GM10266 (cell line): Measurements from ENCODE around the gene SLC9A6.

Experiments
- DNase-seq: peaks from one replicate; pipeline ENCODE4 v3.0.0; 2012; ENCODE audit errors: extremely low spot score
- TF ChIP-seq, protein P1 (sequence below): IDR thresholded peaks from 2 replicates; pipeline ENCODE4 v1.5.1; 2012; ENCODE audit warnings: mild to moderate bottlenecking, low read depth; ENCODE audit not compliant: control insufficient read depth, insufficient read depth; ENCODE audit errors: missing control alignments

The SLC9A6 gene

DNA sequence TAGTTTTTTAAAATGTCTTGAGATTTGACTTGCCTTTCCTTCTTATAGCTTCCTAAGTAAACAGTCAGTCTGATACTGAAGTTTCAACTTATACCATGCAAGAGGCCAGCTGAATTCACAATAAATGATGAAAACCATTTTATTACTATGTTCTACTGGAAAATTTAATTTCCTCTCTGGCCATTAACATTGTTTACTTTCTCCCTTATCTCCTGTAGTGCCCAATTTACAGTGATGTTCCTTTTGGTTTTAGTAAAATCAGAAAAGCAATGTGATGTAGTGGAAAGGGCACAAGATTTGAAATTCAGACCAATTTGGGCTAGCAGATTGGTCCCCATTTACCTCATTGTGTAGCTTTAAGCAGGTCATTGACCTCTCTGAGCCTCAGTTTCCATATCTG is 54.2 kb downstream of the SLC9A6 start:
- TF ChIP-seq, protein P1, sequence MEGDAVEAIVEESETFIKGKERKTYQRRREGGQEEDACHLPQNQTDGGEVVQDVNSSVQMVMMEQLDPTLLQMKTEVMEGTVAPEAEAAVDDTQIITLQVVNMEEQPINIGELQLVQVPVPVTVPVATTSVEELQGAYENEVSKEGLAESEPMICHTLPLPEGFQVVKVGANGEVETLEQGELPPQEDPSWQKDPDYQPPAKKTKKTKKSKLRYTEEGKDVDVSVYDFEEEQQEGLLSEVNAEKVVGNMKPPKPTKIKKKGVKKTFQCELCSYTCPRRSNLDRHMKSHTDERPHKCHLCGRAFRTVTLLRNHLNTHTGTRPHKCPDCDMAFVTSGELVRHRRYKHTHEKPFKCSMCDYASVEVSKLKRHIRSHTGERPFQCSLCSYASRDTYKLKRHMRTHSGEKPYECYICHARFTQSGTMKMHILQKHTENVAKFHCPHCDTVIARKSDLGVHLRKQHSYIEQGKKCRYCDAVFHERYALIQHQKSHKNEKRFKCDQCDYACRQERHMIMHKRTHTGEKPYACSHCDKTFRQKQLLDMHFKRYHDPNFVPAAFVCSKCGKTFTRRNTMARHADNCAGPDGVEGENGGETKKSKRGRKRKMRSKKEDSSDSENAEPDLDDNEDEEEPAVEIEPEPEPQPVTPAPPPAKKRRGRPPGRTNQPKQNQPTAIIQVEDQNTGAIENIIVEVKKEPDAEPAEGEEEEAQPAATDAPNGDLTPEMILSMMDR, result no peak
- no peak for DNase-seq

DNA sequence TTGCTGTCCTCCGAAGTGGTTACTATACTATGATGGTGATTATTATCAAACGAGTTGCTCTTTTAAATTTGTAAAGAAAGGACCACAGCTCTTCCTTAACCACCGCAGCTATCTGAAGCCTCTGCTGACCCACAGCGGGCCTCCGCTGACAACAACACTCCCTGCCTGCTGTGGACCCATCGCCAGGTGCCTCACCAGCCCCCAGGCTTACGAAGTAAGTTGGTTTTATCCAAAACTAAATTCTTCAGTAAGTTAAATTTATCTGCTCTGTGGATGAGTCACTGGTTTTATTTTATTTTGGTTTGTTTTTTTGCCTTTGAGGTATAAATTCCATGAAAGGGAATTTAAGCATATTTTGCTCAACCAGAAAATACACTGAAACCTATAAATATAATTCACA is 54.7 kb downstream of the SLC9A6 start:
- no peak for DNase-seq
- TF ChIP-seq, protein P1, result no peak

DNA sequence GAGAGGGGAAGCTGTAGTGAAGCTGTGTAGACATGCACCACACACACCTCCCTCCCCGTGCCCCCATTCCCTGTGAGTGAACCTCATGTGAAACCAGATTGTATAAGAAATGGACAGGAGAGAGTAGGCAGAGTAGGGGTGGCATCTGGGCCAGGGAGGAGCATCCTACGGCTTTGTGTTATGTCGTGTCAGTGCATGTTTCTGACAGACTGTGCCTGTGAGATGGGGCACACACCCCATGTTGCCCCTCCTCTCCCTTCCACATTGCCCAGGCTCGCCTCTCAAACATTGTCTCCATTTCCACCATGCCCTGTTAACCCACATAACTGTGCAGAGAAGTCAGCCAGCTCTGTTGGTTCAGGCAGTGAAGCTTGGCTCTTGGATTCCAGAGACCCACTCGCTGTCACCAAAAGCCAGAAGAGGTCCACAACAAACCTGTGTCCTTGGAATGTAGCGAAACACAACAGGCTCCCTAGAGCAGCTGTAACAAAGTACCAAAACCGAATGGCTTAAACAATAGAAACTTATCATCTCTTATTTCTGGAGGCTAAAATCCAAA is 56.1 kb downstream of the SLC9A6 start:
- DNase-seq, result no peak
- TF ChIP-seq, protein P1, result no peak

DNA sequence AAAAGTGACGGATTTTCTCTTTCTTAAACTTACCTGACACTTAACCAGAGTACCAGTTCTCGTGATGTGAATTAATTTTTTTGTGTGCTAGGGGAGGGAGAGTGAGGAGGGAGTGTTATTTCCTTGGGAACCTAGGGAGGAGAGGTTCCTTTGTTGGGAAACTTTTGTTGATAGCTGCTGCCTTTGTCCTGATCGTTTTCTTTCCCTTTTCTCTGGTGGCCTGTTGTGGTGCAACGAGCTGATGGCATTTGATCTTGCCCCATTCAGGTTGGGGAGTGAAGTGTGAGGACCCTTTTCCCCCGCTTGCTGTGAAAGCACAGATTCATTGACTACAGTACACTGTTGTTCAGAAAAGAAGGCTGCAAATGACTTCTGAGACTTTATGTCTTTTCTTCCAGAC is 59.8 kb downstream of the SLC9A6 start:
- TF ChIP-seq, protein P1, result no peak

DNA sequence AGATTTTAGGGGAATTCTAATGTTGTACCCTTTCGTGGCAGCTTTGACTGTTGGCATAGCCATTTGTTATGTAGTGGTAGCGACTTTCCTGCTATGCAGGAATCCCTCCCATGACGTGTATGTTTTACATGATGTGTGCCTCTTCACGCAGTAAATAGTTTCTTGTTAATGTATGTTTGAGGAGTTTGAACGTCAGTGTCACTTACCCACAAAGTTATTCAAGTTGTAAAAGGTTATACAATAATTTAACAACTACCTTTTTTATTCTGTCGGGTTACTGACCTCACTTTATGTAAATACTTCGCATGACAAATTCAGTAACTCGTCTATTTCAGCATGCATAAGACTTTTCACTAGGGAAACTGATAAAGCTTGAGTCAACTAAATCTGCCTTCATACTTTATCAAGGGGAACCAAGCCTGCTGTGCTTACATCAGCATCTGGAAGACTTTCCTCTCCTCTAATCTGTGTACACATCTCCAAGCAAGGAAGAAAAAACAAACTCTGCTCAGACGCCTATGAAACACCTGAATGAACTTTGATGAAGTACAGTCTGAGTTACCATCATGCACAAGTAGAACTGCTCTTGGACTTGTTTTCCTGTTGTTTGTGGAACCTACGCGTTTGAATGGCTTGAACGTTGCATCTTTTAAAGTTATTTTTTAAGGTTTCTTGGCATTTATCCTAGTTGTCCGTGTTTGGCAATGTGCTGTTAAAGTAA is 61.2 kb downstream of the SLC9A6 start:
- no peak for DNase-seq
- TF ChIP-seq, protein P1, result no peak

More for the DNA sequence above, 59.8 kb downstream of the SLC9A6 start:
- no peak for DNase-seq

DNA sequence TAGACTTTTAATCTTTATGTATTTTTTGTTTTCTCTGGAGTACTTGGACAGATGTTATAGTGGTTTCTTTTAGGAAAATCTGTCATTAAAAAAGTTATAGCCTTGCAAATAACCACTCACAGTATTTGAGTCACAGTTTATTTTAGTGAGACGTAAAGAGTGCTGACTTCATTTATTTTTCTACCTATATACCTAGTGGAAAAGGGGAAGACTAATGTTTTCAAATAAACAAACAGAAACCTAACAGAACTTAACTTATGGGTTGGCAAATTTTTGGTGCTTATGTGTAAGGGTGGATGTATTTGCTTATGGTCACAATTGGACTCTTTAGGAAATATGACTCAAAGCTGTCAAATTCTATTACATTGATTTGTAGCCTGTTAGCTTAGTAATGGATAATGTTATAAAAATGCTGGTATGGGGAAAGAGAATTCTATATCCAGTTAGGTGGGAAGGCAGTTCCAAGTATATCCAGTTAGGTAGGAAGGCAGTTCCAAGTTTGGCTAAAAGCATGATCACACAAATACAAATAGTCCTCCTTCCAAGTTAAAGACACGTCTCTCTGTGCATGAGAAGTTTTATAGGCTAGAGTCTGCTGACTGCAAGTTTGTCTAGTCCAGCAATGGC is 61.9 kb downstream of the SLC9A6 start:
- TF ChIP-seq, protein P1, result no peak
- DNase-seq, result no peak

DNA sequence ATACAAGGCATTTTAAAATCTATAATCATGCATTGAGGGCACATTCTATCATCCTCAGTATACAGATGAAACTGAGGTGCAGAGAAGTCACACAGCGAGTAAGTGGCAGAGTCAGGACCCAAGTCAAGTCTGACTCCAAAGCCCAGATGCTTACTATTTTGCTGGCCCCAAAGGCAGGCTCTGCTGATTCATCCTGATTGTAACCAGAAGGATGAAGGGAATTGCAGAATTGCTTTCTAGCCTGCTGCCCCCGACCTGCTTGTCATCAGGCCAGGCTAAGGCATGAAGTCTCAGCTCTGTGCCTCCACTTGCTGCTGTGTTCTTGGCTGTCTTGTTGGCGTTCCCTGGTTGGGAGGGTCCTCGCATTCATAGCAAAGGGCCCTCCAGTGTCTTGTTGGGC is 62.7 kb downstream of the SLC9A6 start:
- TF ChIP-seq, protein P1, result no peak
- no peak for DNase-seq
